DOHH2 (cell line): ENCODE data around the gene KCTD12.

Experiments used
- H3F3A ChIP-seq: fragments of 200-600 bp; sonication (generic), shearing (Covaris generic); 2 replicates; pipeline ENCODE4 v1.6.0; 2016; ENCODE audit warnings: antibody characterized with exemption, mild to moderate bottlenecking; ENCODE audit not compliant: control insufficient read depth, insufficient read depth
- H3K27ac ChIP-seq: fragments of 200-600 bp; sonication (generic); 2 replicates; pipeline ENCODE4 v1.5.1; 2014; ENCODE audit warnings: low read depth, mild to moderate bottlenecking, low read length, moderate library complexity
- H3K27me3 ChIP-seq: fragments of 200-600 bp; sonication (generic); 2 replicates; pipeline ENCODE4 v1.6.1; 2014; ENCODE audit warnings: mild to moderate bottlenecking, low read length, mixed read lengths; ENCODE audit not compliant: control insufficient read depth
- H3K36me3 ChIP-seq: fragments of 200-600 bp; sonication (generic); 2 replicates; pipeline ENCODE4 v1.6.1; 2014; ENCODE audit warnings: mild to moderate bottlenecking, low read length, moderate library complexity, mixed read lengths; ENCODE audit not compliant: control insufficient read depth
- H3K4me1 ChIP-seq: fragments of 200-600 bp; sonication (generic); 2 replicates; pipeline ENCODE4 v1.6.1; 2014; ENCODE audit warnings: mild to moderate bottlenecking, low read length, mixed read lengths; ENCODE audit not compliant: control insufficient read depth
- H3K4me2 ChIP-seq: fragments of 200-600 bp; sonication (generic); 2 replicates; pipeline ENCODE4 v1.6.0; 2014; ENCODE audit warnings: mild to moderate bottlenecking, low read length, moderate library complexity
- H3K4me3 ChIP-seq: fragments of 200-600 bp; sonication (generic); 2 replicates; pipeline ENCODE4 v1.5.1; 2014; ENCODE audit warnings: mild to moderate bottlenecking, low read length, mixed read lengths
- H3K79me2 ChIP-seq: fragments of 200-600 bp; sonication (generic); 2 replicates; pipeline ENCODE4 v1.6.1; 2014; ENCODE audit warnings: mild to moderate bottlenecking, low read length, mixed read lengths; ENCODE audit not compliant: control insufficient read depth
- H3K9me2 ChIP-seq: fragments of 200-600 bp; sonication (generic); replicated peaks from 2 replicates; pipeline ENCODE4 v1.6.1; 2014; ENCODE audit warnings: mild to moderate bottlenecking, low read length, mixed read lengths; ENCODE audit not compliant: control insufficient read depth
- H3K9me3 ChIP-seq: fragments of 200-600 bp; sonication (generic); 2 replicates; pipeline ENCODE4 v1.6.1; 2014; ENCODE audit warnings: antibody characterized with exemption, low read length, mixed read lengths; ENCODE audit not compliant: control insufficient read depth, insufficient read depth
- H4K20me1 ChIP-seq: fragments of 200-600 bp; sonication (generic); 2 replicates; pipeline ENCODE4 v1.6.0; 2014; ENCODE audit warnings: low read depth, mild to moderate bottlenecking, antibody characterized with exemption, low read length, moderate library complexity; ENCODE audit not compliant: control insufficient read depth, insufficient read depth
- EZH2phosphoT487 ChIP-seq: fragments of 200-600 bp; sonication (generic); IDR thresholded peaks from 2 replicates; pipeline ENCODE4 v1.6.1; 2017; ENCODE audit warnings: borderline replicate concordance, mild to moderate bottlenecking, antibody characterized with exemption, low read length, moderate library complexity, mixed read lengths
- TF ChIP-seq, protein P1 (sequence below): fragments of 200-600 bp; sonication (generic); IDR thresholded peaks from one replicate; pipeline ENCODE4 v1.5.1; 2014; ENCODE audit warnings: antibody characterized with exemption, mild to moderate bottlenecking, low read depth, low read length; ENCODE audit not compliant: poor library complexity, severe bottlenecking

KCTD12 gene

DNA sequence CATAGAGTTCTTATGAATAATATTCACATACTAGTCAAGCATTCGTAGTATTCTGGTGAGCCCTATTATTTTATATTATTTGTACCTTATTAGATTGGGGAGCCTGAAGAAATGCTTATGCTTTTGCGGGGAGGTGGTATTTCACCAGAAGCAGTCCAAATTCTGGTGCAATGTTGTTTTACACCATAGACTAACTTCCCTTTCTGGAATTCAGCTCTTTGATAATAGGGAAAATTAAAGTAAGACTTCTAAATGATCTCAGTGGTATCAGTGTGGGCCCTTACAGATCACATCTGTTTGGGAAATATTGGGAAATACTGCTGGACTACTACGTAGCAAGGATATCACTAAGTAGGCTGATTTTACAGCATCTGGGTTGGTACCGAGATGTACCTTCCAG lies 34.2 kb downstream of the KCTD12 start:
- TF ChIP-seq, protein P1, sequence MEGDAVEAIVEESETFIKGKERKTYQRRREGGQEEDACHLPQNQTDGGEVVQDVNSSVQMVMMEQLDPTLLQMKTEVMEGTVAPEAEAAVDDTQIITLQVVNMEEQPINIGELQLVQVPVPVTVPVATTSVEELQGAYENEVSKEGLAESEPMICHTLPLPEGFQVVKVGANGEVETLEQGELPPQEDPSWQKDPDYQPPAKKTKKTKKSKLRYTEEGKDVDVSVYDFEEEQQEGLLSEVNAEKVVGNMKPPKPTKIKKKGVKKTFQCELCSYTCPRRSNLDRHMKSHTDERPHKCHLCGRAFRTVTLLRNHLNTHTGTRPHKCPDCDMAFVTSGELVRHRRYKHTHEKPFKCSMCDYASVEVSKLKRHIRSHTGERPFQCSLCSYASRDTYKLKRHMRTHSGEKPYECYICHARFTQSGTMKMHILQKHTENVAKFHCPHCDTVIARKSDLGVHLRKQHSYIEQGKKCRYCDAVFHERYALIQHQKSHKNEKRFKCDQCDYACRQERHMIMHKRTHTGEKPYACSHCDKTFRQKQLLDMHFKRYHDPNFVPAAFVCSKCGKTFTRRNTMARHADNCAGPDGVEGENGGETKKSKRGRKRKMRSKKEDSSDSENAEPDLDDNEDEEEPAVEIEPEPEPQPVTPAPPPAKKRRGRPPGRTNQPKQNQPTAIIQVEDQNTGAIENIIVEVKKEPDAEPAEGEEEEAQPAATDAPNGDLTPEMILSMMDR: no peak
- no peak for TF ChIP-seq EZH2phosphoT487
- Histone ChIP-seq H3F3A (no peaks in the 10 kb centered on the region), H4K20me1 (no peaks in the 10 kb centered on the region), H3K4me1 (no peaks in the 10 kb centered on the region), H3K4me3 (no peak overlapping the region), H3K27me3 (no peaks in the 10 kb centered on the region), H3K4me2 (no peak overlapping the region), H3K36me3 (no peaks in the 10 kb centered on the region), H3K27ac (no peak overlapping the region), H3K9me3 (no peaks in the 10 kb centered on the region), H3K79me2 (no peaks in the 10 kb centered on the region), H3K9me2 (no peaks in the 10 kb centered on the region)

DNA sequence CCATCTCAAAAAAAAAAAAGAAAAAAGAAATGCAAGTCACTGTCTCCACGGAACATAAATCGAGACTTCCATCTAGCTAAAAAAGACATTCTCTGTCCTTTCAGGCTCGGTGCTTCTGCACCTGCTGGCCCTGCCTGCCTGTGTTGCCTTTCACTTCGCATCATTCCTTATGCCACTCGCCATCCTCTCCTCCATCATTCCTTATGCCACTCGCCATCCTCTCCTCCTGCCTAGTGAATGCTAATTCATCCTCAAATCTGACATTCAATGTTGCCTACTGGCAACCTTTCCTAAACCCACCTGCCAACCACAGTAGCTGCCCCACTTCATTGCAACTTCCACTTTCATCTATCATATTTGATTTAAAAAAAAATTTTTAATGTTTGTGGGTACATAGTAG lies 36.7 kb downstream of the KCTD12 start:
- no peaks in the 10 kb centered on the region for H3K36me3 ChIP-seq
- no peaks in the 10 kb centered on the region for H3K27me3 ChIP-seq
- no peaks in the 10 kb centered on the region for H3K4me1 ChIP-seq
- H3K4me3 ChIP-seq: no peak overlapping the region
- no peaks in the 10 kb centered on the region for H4K20me1 ChIP-seq
- TF ChIP-seq, protein P1: no peak
- TF ChIP-seq EZH2phosphoT487: no peak
- H3K4me2 ChIP-seq: no peak overlapping the region
- H3K27ac ChIP-seq: no peak overlapping the region
- H3F3A ChIP-seq: no peaks in the 10 kb centered on the region
- H3K9me2 ChIP-seq: no peaks in the 10 kb centered on the region
- no peaks in the 10 kb centered on the region for H3K9me3 ChIP-seq
- H3K79me2 ChIP-seq: no peaks in the 10 kb centered on the region

DNA sequence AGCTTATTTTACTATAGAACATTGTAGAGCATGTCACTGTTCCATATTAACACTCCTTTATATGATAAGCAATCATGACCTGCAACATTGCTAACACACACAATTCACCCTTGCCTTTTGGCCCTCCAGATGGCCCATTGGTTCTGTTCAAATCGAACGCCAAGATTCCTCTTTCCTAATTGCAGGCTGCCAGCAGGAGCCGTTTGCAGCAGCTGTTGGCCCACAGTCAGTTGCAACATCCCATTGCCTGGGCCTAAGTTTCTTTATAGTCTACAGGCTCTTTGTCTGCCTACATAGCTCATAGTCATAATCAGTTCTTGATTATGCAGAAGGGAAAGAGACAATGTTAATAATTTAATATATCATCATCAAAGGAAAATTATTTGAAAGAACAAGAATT lies 37.6 kb downstream of the KCTD12 start:
- Histone ChIP-seq H3K4me1 (no peaks in the 10 kb centered on the region), H3K27ac (no peak overlapping the region), H3K9me2 (no peaks in the 10 kb centered on the region), H4K20me1 (no peaks in the 10 kb centered on the region), H3K27me3 (no peaks in the 10 kb centered on the region), H3F3A (no peaks in the 10 kb centered on the region), H3K4me3 (no peak overlapping the region), H3K36me3 (no peaks in the 10 kb centered on the region), H3K9me3 (no peaks in the 10 kb centered on the region), H3K4me2 (no peak overlapping the region), H3K79me2 (no peaks in the 10 kb centered on the region)
- no peak for TF ChIP-seq EZH2phosphoT487
- TF ChIP-seq, protein P1: no peak

DNA sequence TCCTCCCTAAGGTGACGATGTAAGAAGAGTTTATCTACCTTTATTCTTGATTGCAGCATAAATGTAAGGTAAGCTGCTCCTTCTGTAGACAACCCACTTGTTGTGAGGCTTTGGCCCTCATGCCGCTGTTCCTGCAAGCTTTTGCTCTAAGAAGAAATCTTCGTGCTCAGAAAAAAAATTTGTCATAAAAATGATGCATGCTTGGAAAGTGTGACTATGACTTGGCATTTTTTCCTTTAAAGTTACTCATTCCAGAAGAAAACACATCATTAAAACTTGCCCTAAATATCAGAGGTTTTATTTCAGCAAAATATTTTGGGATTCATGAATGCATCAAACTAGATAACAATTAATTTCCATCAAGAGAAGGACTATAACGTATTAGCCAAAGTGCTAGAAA lies 39.8 kb downstream of the KCTD12 start:
- Histone ChIP-seq H4K20me1 (no peaks in the 10 kb centered on the region), H3K79me2 (no peaks in the 10 kb centered on the region), H3K4me1 (no peaks in the 10 kb centered on the region), H3F3A (no peaks in the 10 kb centered on the region), H3K27me3 (no peaks in the 10 kb centered on the region), H3K27ac (no peak overlapping the region), H3K9me3 (no peaks in the 10 kb centered on the region), H3K9me2 (no peaks in the 10 kb centered on the region), H3K4me3 (no peak overlapping the region), H3K36me3 (no peaks in the 10 kb centered on the region), H3K4me2 (no peak overlapping the region)
- TF ChIP-seq, protein P1: no peak
- no peak for TF ChIP-seq EZH2phosphoT487
